AG10803 (cell line): ENCODE measurements around the gene HAUS8.

Source experiments
- DNase-seq: peaks from one replicate; pipeline ENCODE4 v3.0.0; 2010; ENCODE audit warnings: low read depth
- H3K4me3 ChIP-seq: 2 replicates; pipeline ENCODE4 v1.5.1; 2011; ENCODE audit warnings: mild to moderate bottlenecking, low read length, control low read depth
- TF ChIP-seq, protein P1 (sequence below): conservative IDR thresholded peaks from 2 replicates; pipeline ENCODE4 v1.5.1; 2011; ENCODE audit warnings: mild to moderate bottlenecking, low read length, control low read depth, inconsistent platforms

The HAUS8 gene

GRCh38 chr19:17114414-17114831 is 39.2 kb upstream of the HAUS8 start:
- TF ChIP-seq, protein P1, sequence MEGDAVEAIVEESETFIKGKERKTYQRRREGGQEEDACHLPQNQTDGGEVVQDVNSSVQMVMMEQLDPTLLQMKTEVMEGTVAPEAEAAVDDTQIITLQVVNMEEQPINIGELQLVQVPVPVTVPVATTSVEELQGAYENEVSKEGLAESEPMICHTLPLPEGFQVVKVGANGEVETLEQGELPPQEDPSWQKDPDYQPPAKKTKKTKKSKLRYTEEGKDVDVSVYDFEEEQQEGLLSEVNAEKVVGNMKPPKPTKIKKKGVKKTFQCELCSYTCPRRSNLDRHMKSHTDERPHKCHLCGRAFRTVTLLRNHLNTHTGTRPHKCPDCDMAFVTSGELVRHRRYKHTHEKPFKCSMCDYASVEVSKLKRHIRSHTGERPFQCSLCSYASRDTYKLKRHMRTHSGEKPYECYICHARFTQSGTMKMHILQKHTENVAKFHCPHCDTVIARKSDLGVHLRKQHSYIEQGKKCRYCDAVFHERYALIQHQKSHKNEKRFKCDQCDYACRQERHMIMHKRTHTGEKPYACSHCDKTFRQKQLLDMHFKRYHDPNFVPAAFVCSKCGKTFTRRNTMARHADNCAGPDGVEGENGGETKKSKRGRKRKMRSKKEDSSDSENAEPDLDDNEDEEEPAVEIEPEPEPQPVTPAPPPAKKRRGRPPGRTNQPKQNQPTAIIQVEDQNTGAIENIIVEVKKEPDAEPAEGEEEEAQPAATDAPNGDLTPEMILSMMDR = no peak
- DNase-seq = no peak
- H3K4me3 ChIP-seq = no peak overlapping the region

DNA sequence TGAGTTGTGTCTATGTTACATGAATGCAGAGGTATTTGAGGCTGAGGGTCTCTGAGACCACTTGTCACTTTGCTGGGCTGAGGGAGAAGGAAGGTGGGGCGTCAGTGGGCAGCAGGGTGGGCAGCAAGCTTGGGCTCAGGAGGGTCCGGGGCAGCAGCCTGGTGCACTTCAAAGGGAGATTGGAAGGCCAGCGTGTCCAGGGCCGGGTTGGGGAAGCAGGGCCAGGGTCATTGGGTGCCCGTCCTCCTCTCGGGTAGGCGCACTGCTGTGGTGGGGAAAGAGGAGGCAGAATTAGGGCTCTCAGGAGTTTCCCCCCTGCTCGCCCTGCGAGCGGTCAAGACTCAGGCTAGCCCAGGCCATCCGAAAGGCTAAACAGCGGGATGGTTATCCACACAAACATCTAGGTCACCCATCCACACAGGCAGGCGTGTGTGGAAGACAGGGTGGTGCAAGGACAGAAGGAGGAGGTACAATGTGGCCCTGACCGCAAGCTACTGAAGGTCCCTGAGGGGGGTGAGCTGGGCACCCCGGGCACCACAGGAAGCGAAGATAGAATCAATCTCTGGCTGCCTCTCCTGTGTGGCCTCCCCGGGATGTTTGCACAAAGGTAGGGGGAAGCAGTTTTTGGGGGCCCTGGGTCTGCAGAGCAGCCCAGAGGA is 38.0 kb upstream of the HAUS8 start:
- DNase-seq = no peak
- H3K4me3 ChIP-seq = no peak overlapping the region
- TF ChIP-seq, protein P1 = no peak

- TF ChIP-seq, protein P1 = no peak
- no peak for DNase-seq
- no peak overlapping the region for H3K4me3 ChIP-seq
Measured at GRCh38 chr19:17112700-17113099, 37.4 kb upstream of the HAUS8 start.

GRCh38 chr19:17112271-17112670 is 37.0 kb upstream of the HAUS8 start:
- no peak for DNase-seq
- TF ChIP-seq, protein P1 = no peak
- no peak overlapping the region for H3K4me3 ChIP-seq

DNA sequence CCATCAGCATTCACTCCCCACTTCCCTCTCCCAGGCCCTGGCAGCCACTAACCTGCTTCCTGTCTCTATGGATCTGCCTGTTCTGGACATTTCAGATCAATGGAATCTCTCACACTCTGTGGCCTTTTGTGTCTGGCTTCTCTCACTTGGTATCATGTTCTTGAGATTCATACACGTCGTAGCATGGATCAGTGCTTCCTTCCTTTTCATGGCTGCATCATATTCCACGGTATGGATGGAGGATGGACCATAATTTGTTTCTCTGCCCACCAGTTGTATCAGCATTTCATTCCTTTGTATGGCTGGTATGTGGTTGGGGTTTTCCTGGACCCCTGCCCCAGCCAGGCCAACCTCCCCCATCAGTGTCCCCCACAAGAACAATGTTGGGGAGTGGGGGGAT is 36.5 kb upstream of the HAUS8 start:
- TF ChIP-seq, protein P1 = no peak
- no peak overlapping the region for H3K4me3 ChIP-seq
- no peak for DNase-seq

DNA sequence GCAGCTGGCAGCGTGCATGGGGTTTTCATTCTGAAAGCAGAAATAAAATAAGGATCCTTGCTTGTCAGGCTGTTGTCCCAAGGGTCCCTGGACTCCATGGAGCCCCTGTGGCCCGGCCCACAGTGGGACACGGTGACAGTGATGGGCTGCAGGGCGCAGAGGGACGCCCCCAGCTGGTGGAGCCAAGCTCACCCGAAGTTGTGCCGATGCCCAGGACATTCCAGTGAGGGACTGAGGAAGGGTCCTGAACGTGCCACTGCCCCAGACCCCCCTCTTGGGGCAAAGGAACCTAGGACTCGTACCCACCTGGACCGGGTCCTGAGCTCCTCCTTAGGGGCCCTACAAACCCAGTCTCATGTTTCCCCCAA is 35.3 kb upstream of the HAUS8 start:
- DNase-seq = no peak
- TF ChIP-seq, protein P1 = no peak
- no peak overlapping the region for H3K4me3 ChIP-seq

GRCh38 chr19:17109962-17110598 is 34.8 kb upstream of the HAUS8 start:
- H3K4me3 ChIP-seq = no peak overlapping the region
- DNase-seq = no peak
- TF ChIP-seq, protein P1 = no peak
